Left kidney (tissue), 2 donors: ENCODE results near the gene TMEM51. TPM values are rescaled to one million over a fixed set of nuclear protein-coding genes. Genes with fewer than 3 reads are reported as not detected.
"Not testable (repeated sequence)": the region's sequence is repeated elsewhere in the genome, so short reads cannot be mapped to it uniquely, and the experiment has no call there.

ENCODE experiments used
- DNase-seq: peaks from one replicate; pipeline ENCODE4 v3.0.0-alpha.2; 2013
- polyA plus RNA-seq: library from polyadenylated mRNA; unstranded; fragments of 120-200 nt; gene quantifications from one replicate; pipeline ENCODE4 v1.2.1, GENCODE V29; 2013; ENCODE audit not compliant: insufficient read length

TMEM51 gene
- polyA plus RNA-seq, 1 donor = 14.6 TPM

- no peak for DNase-seq
Measured at GRCh38 chr1:15153842-15154479, 414 bp downstream of the TMEM51 start.

- DNase-seq = no peak
Measured at GRCh38 chr1:15154480-15155036, 1.0 kb downstream of the TMEM51 start.

- DNase-seq = no peak
Measured at GRCh38 chr1:15155191-15155590, 1.6 kb downstream of the TMEM51 start.

GRCh38 chr1:15155888-15156741, 2.6 kb downstream of the TMEM51 start:
- DNase-seq = no peak

GRCh38 chr1:15156807-15157380, 3.3 kb downstream of the TMEM51 start:
- no peak for DNase-seq

- no peak for DNase-seq
Measured at GRCh38 chr1:15157524-15158399, 4.2 kb downstream of the TMEM51 start.

GRCh38 chr1:15158506-15159165, 5.1 kb downstream of the TMEM51 start:
- no peak for DNase-seq

GRCh38 chr1:15159166-15159555, 5.6 kb downstream of the TMEM51 start:
- DNase-seq = no peak

GRCh38 chr1:15160626-15161025, 7.1 kb downstream of the TMEM51 start:
- no peak for DNase-seq

- DNase-seq = no peak
Measured at GRCh38 chr1:15167386-15167785, 13.8 kb downstream of the TMEM51 start.

- DNase-seq = no peak
Measured at GRCh38 chr1:15168479-15168878, 14.9 kb downstream of the TMEM51 start.

GRCh38 chr1:15170071-15170470, 16.5 kb downstream of the TMEM51 start:
- DNase-seq = no peak

- no peak for DNase-seq
Measured at GRCh38 chr1:15171271-15171908, 17.8 kb downstream of the TMEM51 start.

- DNase-seq = no peak
Measured at GRCh38 chr1:15172405-15173259, 19.1 kb downstream of the TMEM51 start.

GRCh38 chr1:15173863-15174614, 20.5 kb downstream of the TMEM51 start:
- DNase-seq = no peak

GRCh38 chr1:15174615-15174983, 21.1 kb downstream of the TMEM51 start:
- DNase-seq = no peak

- DNase-seq = not testable (repeated sequence)
Measured at GRCh38 chr1:15175324-15176094, 22.0 kb downstream of the TMEM51 start.

GRCh38 chr1:15176120-15176519, 22.6 kb downstream of the TMEM51 start:
- DNase-seq = no peak
